GM19023 (cell line): ENCODE results near the gene PNPLA6.

Experiments
- ATAC-seq: cut with Tn5 transposase; IDR thresholded peaks from one replicate; pipeline ENCODE4 v1.9.1; 2021; ENCODE audit warnings: mild to moderate bottlenecking, moderate library complexity; ENCODE audit not compliant: unreplicated experiment

PNPLA6 gene

DNA sequence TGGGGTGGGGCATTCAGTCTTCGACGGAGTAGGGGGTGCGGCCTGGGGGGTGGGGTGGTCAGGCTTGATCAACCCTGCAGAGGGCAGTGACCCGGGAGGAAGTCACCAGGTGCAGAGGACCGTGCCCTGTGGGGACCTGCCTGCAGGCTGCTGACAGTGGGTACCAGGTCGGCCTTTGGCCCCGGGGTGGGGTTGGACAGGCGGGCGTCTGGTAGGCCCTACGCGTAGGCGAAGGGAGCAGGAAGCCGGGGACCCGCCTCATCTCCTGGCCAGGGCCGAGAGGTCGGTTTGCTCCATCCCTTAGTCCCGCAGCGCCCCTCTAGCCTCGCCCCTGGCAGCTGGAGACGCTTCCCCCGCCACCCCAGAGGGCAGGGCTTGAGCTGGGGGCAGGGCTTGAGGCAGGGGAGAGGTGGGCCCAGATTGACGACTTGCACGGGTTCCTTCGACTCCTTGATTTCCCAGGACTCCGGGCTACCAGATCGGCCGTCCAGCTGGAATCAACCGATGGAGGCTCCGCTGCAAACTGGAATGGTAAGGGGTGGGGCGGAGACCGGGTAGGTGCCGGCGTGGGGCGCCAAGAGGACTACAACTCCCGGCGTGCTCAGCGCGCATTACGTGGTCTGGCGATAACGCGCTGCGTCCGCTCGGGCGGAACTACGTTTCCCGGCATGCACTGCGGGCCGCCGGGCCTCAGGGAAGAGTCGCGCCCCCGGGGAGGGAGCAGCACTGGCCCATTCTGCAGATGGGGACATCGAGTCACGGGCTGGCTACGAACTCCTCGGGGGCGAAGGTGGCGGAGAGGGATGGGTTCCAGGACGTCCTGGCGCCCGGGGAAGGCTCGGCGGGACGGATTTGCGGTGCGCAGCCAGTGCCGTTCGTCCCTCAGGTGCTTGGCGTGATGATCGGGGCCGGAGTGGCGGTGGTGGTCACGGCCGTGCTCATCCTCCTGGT, at the start of gene PNPLA6:
Gene PNPLA6, plus strand, starts transcription at position 671 of the 951 bp plus-strand sequence. Its CDS starts 72 bp downstream, at position 743.
- ATAC-seq, result peak; percentile 76

DNA sequence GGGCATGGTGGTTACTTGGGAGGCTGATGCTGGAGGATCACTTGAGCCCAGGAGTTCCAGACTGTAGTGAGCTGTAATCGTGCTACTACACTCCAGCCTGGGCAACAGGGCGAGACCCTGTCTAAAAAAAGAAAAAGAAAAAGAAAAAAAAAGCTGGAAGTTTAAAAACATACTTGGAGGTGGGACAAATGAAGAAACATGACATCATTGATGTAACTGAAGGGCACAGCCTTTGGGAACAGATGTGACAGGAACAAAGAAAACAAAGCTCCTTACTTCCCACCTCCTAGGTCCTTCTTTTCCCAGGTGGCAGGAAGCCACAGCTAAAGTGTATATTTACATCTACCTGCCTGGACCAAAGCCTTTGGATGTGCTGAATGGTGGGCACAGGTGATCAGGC, 48.6 kb upstream of the PNPLA6 start:
- ATAC-seq, result no peak

DNA sequence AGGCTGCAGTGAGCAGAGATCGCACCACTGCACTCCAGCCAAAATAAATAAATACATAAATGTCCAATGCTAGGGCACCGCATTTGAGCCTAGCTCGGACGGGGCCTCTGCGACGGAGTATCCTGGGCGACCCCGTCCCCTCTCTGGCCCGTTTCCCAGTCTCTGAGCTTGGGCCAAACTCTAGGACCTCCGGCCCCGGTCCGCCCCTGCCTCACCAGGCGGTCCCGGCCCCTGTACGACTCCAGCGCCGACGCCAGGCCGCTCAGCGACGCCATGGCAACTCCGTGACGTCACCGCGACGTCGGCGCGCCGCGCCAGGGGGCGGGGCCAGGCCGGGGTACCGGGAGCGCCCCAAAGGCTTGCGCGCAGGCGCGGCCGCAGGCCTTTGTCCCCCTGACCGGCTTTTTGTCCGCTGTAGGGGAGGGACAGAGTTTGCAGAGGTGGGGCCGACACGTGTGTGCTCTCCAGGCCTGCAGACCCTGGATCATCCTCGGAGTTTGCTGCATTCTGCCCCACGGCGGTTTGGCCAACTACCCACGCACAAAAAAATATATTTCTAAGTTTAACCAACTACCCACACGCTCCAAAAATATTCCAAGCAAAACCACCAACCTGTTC, 46.7 kb upstream of the PNPLA6 start, which contains the start of gene PEX11G:
Gene PEX11G, minus strand, starts transcription at position 300 of the 618 bp plus-strand sequence. Its CDS starts 25 bp downstream, at position 275.
- ATAC-seq, result peak; percentile 70

DNA sequence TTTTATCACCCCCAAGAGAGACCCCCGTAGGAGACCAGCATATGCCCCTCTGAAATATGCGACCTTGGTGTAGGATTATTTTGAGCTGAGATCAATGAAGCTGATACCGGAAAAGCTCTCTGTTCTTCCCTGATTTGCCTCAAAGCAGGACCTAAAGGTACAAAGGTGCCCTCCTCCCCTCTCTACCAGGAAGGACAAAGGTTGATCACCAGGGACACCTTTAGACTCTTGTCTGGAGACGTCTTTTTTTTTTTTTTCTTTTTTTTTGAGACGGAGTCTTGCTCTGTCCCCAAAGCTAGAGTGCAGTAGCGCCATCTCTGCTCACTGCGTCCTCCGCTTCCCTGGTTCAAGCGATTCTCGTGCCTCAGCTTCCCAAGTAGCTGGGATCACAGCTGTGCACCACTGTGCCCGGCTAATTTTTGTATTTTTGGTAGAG, 45.9 kb upstream of the PNPLA6 start:
- ATAC-seq, result no peak

DNA sequence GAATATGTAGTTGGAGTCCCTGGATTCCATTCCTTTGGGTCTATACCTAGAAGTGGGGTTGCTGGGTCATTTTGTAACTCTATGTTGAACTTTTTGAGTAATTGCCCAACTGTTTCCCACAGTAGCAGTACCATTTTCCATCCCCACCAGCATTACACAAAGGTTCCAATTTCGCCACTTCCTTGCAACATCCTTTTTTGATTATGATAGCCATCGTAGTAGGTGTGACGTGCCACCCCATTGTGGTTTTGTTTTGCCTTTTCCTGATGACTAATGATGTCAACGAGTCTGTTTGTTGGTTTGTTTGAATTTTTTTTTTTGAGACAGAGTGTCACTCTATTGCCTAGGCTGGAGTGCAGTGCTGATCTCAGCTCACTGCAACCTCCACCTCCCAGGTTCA, 43.4 kb upstream of the PNPLA6 start:
- no peak for ATAC-seq

DNA sequence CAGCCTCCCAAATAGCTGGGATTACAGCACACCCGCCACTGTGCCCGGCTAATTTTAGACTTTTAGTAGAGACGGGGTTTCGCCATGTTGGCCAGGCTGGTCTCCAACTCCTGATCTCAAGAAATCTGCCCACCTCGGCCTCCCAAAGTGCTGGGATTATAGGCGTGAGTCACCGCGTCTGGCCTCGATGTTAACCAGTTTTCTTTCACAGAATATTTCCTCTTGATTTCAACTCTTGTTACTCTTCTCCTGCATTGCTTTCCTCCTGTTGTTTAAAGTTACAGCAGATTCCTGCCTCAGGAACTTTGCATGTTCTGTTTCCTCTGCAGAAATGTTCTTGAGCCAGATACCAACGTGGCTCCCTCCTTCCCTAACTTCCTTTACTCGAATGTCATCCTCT, 43.0 kb upstream of the PNPLA6 start:
- no peak for ATAC-seq

DNA sequence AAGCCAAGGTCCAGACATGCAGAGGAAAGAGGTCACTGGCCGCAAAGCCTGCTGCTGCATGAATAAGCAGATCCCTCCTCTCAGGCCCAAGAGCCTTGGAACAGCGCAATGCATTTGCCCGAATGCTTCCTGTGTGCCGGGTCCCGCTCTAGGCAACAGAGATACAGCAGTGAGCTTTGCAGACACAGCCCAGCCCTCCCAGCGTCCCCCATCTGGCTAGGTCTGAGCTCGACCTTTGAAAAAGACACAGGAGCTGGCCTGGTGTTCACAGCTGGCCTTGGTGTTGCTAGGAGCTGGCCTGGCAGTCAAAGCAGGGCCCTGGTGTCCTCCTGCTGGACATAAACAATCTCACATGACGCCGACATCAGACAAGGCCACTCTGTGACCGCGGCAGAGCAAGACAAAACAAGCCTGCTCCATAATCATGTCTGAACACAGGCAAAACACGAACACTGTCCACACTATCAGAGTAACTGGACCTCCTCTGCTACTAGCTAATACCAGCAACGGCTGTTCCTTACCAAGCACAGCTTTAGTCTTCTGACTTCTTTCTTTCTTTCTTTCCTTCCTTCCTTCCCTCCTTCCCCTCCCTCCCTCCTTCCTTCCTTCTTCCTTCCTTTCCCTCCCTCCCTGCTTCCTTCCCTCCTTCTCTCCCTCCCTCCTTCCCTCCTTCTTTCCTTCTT, 41.0 kb upstream of the PNPLA6 start:
- no peak for ATAC-seq

DNA sequence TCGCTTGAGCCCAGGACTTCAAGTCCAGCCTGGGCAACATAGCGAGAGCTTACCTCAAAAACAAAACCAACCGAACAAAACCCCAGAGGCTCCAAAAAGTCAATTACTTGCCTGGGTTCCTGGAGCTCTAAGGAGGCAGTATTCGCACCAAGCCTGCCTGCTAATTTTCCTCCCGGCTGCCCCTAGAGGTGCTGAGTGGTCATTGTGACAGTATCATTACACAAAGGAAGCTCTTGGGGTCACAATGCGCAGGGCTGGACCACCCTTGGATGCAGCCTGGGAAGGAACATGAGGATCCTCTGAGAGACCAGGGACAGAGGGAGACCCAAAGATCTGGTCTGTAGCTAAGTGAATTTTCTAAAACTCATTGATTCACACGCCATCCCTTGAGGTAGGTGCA, 38.2 kb upstream of the PNPLA6 start:
- no peak for ATAC-seq

DNA sequence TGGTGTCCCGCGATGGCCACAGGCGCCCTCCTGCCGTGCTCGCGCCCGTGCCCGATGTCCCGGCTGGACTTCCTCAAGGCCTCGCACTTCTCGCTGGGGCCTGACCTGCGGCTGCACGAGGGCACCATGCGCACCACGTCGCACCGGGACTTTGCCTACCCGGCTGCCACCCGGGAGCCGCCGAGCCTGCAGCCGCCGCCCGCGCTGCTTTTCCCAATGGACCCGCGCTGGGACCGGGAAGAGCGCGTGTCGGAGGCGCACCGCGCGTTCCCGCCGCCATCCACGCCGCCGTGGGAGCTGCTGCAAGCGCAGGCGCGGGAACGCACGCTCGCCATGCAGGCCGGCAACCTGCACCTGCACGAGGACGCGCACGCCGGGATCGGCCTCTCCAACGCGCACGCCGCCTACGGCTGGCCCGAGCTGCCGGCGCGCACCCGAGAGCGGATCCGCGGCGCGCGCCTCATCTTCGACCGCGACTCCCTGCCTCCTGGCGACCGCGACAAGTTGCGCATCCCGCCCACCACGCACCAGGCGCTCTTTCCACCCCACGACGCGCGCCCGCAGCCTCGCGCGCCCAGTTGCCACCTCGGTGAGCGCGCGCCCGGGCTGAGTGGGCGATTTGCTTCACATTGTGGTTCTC, 34.6 kb upstream of the PNPLA6 start:
- no peak for ATAC-seq

DNA sequence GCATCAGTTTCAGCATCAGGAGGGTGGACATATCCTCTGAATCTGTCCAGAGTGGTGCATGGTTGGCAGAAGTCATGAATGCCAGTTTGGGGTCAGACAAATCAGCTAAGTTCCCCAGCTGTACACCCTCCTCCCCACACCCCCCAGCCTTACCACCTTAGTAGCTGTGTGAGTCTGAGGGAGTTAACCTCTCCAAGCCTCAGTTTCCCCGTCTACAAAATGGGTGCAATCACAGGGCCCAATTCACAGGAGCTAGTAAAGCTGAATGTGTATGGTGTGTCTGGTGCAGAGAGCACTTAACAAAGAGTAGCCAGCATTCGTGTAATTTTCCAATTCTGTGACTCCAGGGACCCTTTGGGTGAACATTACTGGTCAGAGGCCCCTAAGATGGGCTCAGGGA, 33.0 kb upstream of the PNPLA6 start:
- ATAC-seq, result no peak

DNA sequence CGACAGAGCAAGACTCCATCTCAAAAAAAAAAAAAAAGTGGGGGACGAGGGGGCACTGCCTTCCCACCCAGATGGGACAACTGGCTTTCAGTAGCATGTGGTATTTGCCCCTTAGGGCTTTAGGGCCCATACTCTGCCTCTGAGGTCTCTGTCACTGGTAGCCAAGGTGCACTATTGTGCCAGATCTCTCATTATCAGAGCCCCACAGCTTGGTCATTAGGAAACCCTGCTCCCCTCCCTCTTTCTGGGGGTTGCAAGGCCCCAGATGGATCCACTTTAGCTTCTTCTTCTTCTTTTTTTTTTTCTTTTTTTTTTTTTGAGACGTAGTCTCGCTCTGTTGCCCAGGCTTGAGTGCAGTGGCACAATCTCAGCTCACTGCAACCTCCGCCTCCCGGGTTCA, 30.8 kb upstream of the PNPLA6 start:
- no peak for ATAC-seq

DNA sequence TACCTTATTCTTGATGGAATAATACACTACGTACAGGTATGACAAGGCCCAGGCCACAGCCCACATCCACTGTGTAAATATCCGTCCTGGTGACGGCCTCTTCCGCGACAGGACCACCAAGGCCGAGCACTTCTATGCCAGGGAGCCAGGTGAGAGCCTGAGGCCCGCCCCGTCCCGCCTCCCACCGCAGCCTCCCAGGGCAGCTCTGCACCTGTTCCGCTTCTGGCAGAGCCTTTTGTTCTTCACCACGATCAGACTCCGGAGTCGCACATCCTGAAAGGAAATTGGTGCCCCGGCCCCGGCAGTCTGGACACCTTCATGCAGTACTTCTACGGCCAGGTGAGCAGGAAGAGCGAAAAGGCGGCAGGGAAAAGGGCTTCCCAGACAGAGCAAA, 30.2 kb upstream of the PNPLA6 start:
- no peak for ATAC-seq

DNA sequence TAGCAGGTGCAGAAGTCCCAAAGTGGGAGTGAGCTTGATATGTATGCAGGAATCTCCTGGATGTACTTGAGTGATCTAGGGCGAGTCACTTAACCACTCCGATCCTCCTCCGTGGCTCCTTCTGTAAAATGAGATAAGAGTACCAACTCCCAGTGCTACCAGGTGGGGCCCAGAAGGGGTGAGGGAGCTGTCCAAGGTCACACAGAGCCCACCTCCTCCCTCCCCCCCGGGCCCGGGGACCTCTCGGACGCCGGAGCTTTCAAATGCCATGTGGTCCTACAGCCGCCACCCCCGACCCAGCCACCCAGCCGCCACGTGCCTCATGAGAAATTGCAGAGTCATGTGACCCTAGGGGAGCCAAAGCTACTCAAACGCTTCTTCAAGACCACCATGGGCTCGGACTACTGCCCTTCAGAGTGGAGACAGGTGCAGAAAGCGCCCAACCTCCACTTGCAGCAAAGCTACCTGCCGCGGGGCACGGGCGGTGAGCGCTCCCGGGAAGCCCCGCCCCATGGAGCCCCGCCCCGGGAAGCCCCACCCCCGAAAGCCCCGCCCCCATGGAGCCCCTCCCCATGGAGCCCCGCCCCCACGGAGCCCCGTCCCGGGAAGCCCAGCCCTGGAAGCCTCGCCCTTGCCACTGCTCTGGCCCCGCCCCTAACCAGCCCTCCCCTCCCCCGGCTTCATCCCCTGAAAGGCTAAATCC, 29.7 kb upstream of the PNPLA6 start:
- ATAC-seq, result no peak

DNA sequence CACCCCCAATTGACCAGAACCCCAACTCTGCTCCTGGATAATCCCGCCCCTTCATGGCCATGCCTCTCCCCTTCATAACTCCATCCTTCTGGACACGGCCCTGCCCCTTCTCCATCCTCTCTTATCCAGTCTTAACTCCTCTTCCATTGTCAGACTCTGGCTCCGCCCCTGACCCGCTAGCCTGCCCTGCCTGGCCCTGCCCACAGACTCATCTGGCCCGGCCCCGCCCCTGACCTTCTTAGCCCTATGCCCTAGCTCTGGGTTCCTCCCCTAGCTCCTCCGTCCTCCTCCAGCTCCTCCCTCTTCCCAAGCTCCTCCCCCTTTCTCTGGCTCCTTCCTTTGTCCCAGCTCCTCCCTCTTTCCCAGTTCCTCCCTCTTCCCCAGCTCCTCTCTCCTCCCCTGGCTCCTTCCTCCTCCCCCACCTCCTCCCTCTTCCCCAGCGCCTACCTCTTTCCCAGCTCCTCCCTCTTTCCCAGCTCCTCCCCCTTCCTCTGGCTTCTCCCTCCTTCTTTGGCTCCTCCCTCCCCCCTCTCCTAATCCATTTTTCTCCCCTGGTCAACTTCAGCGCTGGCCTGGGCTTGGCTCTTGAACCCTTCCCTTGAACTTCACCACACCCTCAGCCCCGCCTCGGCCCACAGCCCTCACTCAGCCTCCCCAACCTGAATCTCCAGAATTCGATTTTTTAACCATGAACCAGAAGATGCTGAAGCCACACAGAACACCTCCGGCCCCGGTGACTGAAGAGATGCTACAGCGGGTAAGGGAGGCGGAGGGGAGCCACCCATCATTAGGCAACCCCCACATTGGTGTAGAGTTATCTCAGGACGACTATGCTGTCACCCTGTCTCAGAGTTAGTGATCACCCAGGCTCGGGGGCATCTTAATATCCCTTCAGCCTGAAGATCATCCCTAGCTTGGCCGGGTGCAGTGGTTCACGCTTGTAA, 28.9 kb upstream of the PNPLA6 start:
- ATAC-seq, result no peak

DNA sequence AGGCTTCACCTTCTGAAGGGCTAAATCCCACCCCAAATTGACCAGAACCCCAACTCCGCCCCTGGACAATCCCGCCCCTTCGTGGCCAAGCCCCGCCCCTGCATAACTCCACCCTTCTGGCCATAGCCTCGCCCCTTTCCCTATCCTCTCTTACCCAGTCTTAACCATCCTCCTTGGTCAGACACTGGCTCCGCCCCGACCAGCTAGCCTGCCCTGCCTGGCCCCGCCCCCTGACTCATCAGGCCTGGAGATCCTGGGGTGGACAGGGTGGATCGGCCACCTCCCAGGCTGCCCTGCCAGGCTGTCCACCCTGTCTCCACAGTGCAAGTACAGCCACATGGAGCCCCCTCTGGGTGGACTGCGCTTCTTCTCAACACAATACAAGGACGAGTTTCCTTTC, 27.6 kb upstream of the PNPLA6 start:
- ATAC-seq, result no peak

DNA sequence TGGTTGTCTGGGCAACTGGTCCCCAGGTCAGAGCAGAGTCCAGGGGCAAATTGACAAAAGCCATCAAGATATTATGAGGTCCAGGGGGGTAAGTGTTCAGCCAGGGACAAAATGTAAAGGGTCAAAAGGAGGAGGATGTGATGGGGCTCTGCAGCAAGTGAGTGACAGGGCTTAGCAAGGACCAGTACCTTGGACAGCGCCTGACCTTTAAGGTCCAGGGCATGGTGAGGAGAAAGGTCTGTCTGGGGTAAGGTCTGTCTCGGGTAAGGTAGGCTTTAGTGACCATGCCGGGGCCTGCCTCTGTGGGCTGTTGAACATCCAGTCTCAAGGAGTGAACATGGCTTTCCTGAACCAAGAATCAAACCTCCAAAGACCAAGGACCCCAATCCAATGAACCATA, 25.9 kb upstream of the PNPLA6 start:
- no peak for ATAC-seq

DNA sequence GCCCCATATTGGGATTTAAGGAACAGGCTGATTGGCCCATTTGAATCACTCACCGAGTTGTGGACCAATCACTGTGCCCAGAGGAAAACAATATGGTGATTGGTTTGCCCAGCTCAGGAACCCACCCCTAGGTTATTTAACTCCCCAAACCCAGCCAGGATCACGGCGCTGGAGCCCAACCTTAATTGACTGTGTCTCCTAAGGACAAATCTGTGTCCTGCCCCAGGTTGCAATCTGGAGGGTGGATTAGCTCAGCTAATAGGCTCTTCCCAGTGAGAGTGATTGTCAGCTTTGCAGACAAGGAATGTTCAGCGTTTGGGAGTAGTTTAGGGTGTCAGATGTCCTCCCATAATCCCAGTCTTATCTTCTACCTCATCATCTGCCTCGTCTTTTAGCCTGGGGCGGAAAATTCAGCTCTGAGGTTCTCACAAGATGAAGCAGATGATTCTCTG, 23.1 kb upstream of the PNPLA6 start:
- ATAC-seq, result no peak

DNA sequence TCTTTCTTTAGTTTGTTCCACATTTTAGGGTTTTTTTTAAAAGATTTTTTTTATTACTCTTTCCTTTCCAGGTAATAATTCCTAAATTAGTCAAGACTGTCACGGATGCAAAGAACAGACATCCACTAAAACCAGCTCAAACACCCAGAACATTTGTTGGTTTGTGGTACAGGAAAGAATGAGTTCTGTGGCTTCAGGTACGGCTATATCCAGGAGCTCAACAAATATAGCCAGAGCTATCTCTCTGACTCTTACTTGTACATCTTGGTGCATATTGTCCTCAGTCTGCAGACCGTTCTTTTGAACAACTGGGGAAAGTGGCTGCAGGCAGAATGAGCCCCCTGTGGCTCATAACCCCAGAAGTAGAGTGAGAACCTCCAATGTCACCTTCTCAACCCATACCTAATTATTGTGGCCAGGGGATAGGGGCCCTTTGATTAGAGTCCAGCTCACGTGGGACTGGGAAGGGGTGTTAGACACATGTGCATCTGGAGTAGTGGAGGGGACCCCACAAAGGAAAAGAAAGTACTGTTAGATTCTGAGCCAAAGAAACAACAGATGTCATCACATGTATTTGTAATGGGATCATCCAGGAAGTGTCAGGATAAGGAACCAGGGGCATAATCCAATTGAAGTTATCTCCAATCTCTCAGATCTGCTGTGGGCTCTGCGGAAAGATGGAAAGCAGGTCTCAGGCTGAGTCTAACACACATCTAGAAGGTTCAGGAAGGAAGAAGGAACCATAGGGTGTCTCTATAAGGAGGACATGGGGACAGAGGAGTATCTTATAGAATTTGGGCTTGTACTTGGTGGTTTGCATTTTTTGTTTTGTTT, 21.5 kb upstream of the PNPLA6 start:
- no peak for ATAC-seq
